Neural cell (in vitro differentiated cells): ENCODE measurements around the gene TAGLN2.

Experiments used
- EZH2 ChIP-seq: fragments of 200-600, 300-800 bp; shearing (Covaris generic), sonication (generic); IDR thresholded peaks from 2 replicates; pipeline ENCODE4 v1.6.1; 2014; ENCODE audit warnings: antibody characterized with exemption, low read length, borderline replicate concordance, mild to moderate bottlenecking; ENCODE audit not compliant: insufficient read depth, poor library complexity, severe bottlenecking
- TF ChIP-seq, protein P1 (sequence below): fragments of 450-650 bp; IDR thresholded peaks from 2 replicates; pipeline ENCODE4 v1.5.1; 2014; ENCODE audit warnings: antibody characterized with exemption, mild to moderate bottlenecking, moderate library complexity; ENCODE audit not compliant: poor library complexity, severe bottlenecking

DNA sequence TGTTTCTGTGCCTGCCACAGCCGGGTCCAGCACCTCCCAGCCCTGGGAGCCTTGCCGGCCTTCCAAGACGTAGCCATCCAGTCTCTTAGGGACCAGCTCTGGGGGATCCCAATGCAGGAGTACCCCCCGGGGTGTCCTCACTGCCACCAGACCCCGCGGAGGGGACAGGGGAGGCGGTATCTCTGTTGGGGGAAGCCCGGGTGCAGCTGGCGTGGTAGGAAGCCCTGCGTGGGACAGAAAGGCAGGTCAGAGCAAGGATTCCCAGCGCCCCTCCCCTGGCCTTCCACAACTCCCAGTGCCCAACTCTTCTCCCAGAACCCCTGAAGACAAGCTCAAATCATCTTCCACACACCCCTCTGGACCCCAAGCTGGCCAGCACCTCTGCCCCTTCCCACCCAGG, 4.9 kb upstream of the TAGLN2 start:
- TF ChIP-seq, protein P1, sequence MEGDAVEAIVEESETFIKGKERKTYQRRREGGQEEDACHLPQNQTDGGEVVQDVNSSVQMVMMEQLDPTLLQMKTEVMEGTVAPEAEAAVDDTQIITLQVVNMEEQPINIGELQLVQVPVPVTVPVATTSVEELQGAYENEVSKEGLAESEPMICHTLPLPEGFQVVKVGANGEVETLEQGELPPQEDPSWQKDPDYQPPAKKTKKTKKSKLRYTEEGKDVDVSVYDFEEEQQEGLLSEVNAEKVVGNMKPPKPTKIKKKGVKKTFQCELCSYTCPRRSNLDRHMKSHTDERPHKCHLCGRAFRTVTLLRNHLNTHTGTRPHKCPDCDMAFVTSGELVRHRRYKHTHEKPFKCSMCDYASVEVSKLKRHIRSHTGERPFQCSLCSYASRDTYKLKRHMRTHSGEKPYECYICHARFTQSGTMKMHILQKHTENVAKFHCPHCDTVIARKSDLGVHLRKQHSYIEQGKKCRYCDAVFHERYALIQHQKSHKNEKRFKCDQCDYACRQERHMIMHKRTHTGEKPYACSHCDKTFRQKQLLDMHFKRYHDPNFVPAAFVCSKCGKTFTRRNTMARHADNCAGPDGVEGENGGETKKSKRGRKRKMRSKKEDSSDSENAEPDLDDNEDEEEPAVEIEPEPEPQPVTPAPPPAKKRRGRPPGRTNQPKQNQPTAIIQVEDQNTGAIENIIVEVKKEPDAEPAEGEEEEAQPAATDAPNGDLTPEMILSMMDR: no peak
- TF ChIP-seq EZH2: no peak
